ENCODE data around the gene OSBPL3. TPM values are rescaled to one million over a fixed set of nuclear protein-coding genes. Genes with fewer than 3 reads are reported as not detected.

The OSBPL3 gene
- polyA plus RNA-seq, 1 donor (not counting 4 experiments of a cell fraction or from before 2014, with no cell fraction given): 34.0 TPM

DNA sequence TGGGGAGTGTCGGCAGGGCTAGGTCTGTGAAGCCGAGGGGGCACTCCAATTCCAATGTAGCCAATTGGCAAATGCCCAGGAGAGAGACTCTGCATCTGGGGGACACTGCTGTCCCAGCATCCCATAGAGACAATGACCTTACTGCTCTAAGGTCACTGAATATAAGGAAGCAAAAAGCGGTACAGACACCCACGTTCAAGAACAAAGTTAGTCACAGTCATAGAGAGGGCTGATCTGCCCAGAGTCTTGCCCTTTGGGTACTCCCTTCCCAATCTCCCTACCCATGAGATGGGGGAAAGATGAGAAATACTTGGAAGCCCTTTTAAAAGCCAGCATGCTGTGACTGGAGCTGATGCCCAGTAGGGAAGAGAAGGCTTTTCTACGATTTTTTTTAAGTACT, 146.4 kb downstream of the OSBPL3 start:
- no peak for FAIRE-seq
- peaks cover 5 to 14% of the 10 kb centered on the region in 2 experiments for H3K36me3 ChIP-seq (ENCODE audit: control insufficient read depth in 2 of 2, extremely low read depth in 1 of 2, insufficient read depth in 2 of 2, low read length in 2 of 2)

DNA sequence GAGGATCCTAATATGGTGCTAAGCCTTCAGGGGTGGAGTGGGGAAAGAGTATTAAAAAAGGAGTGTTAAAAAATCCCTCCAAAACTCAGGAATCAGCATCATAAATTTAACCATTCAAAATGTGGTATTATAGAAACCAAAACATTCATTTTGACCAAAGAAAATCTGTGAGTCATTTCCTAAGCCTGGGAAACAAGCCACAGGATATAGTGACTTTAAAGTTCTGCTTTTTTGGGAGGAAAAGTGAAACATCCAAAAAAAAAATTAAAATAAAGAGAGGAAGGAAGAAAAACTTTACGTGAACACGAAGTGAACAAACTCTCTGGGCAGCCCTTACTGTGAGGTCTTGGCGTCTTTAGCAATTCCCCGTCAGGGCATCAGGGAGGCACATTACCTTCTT, 148.7 kb downstream of the OSBPL3 start:
- H3K4me2 ChIP-seq (ENCODE audit: control insufficient read depth, extremely low read depth, insufficient read depth, low read depth, low read length): no peak overlapping the region
- no peaks in the 10 kb centered on the region for H4K20me1 ChIP-seq (ENCODE audit: control insufficient read depth, extremely low read depth, insufficient read depth, low read length)
- H2AFZ ChIP-seq (ENCODE audit: control insufficient read depth, low read length): no peak overlapping the region
- no peaks in the 10 kb centered on the region for H3K9me3 ChIP-seq (ENCODE audit: control insufficient read depth, low read depth, low read length)
- H3K9me1 ChIP-seq (ENCODE audit: control insufficient read depth, extremely low read depth, insufficient read depth, low read length): no peaks in the 10 kb centered on the region
- H3K27me3 ChIP-seq (ENCODE audit: control insufficient read depth, extremely low read depth, insufficient read depth, low read length): no peaks in the 10 kb centered on the region
- H3K9ac ChIP-seq (ENCODE audit: control insufficient read depth, extremely low read depth, insufficient read depth, low read length): no peak overlapping the region
- FAIRE-seq (peak; percentile 71), DNase-seq (ENCODE audit: low read depth, low spot score) (no peak)
- dilution Hi-C loops (cut with MboI; ENCODE audit: extremely low pct_ligation_motif_present, low sequenced_read_pairs): no loop called here
- peak overlapping the region; percentile 47 for H3K27ac ChIP-seq (ENCODE audit: control insufficient read depth, insufficient read depth, low read length)
- H3K4me3 ChIP-seq (ENCODE audit: control insufficient read depth in 2 of 3, extremely low read depth in 1 of 3, insufficient read depth in 2 of 3, low read depth in 1 of 3, low read length in 3 of 3): no peak overlapping the region
- peaks cover 67% of the 10 kb centered on the region for H3K4me1 ChIP-seq (ENCODE audit: control insufficient read depth, extremely low read depth, insufficient read depth, low read length)
- TF ChIP-seq EZH2 (IDR thresholded peaks at IDR 0.05; ENCODE audit: low read length): no peak
- TF ChIP-seq, protein P1, sequence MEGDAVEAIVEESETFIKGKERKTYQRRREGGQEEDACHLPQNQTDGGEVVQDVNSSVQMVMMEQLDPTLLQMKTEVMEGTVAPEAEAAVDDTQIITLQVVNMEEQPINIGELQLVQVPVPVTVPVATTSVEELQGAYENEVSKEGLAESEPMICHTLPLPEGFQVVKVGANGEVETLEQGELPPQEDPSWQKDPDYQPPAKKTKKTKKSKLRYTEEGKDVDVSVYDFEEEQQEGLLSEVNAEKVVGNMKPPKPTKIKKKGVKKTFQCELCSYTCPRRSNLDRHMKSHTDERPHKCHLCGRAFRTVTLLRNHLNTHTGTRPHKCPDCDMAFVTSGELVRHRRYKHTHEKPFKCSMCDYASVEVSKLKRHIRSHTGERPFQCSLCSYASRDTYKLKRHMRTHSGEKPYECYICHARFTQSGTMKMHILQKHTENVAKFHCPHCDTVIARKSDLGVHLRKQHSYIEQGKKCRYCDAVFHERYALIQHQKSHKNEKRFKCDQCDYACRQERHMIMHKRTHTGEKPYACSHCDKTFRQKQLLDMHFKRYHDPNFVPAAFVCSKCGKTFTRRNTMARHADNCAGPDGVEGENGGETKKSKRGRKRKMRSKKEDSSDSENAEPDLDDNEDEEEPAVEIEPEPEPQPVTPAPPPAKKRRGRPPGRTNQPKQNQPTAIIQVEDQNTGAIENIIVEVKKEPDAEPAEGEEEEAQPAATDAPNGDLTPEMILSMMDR (optimal IDR thresholded peaks at IDR 0.05 in 1 of 3, IDR thresholded peaks at IDR 0.05 in 1 of 3, conservative IDR thresholded peaks at IDR 0.05 in 1 of 3; ENCODE audit: extremely low read depth in 1 of 3, insufficient read depth in 2 of 3, low read length in 3 of 3): no peak
- peaks cover 0 to 11% of the 10 kb centered on the region in 2 experiments for H3K36me3 ChIP-seq (ENCODE audit: control insufficient read depth in 2 of 2, extremely low read depth in 1 of 2, insufficient read depth in 2 of 2, low read length in 2 of 2)
- no peaks in the 10 kb centered on the region for H3K79me2 ChIP-seq (ENCODE audit: control insufficient read depth, insufficient read depth, low read length)

More for the DNA sequence above, 146.4 kb downstream of the OSBPL3 start:
- Histone ChIP-seq H3K4me2 (ENCODE audit: control insufficient read depth, extremely low read depth, insufficient read depth, low read depth, low read length) (no peak overlapping the region), H3K79me2 (ENCODE audit: control insufficient read depth, insufficient read depth, low read length) (no peaks in the 10 kb centered on the region), H3K9ac (ENCODE audit: control insufficient read depth, extremely low read depth, insufficient read depth, low read length) (no peak overlapping the region), H3K9me1 (ENCODE audit: control insufficient read depth, extremely low read depth, insufficient read depth, low read length) (no peaks in the 10 kb centered on the region), H3K4me1 (ENCODE audit: control insufficient read depth, extremely low read depth, insufficient read depth, low read length) (peaks cover 49% of the 10 kb centered on the region), H4K20me1 (ENCODE audit: control insufficient read depth, extremely low read depth, insufficient read depth, low read length) (no peaks in the 10 kb centered on the region), H3K27me3 (ENCODE audit: control insufficient read depth, extremely low read depth, insufficient read depth, low read length) (no peaks in the 10 kb centered on the region), H3K27ac (ENCODE audit: control insufficient read depth, insufficient read depth, low read length) (no peak overlapping the region), H3K9me3 (ENCODE audit: control insufficient read depth, low read depth, low read length) (no peaks in the 10 kb centered on the region), H3K4me3 (ENCODE audit: control insufficient read depth in 2 of 3, extremely low read depth in 1 of 3, insufficient read depth in 2 of 3, low read depth in 1 of 3, low read length in 3 of 3) (no peak overlapping the region), H2AFZ (ENCODE audit: control insufficient read depth, low read length) (no peak overlapping the region)
- TF ChIP-seq, protein P1 (optimal IDR thresholded peaks at IDR 0.05 in 1 of 3, IDR thresholded peaks at IDR 0.05 in 1 of 3, conservative IDR thresholded peaks at IDR 0.05 in 1 of 3; ENCODE audit: extremely low read depth in 1 of 3, insufficient read depth in 2 of 3, low read length in 3 of 3): no peak
- no peak for TF ChIP-seq EZH2 (IDR thresholded peaks at IDR 0.05; ENCODE audit: low read length)
- DNase-seq (ENCODE audit: low read depth, low spot score): no peak
- dilution Hi-C loops (cut with MboI; ENCODE audit: extremely low pct_ligation_motif_present, low sequenced_read_pairs): no loop called here
